ENCODE results near the gene CACNA1A. TPM values are rescaled to one million over a fixed set of nuclear protein-coding genes. Genes with fewer than 3 reads are reported as not detected.

CACNA1A gene
- total RNA-seq, 8 experiments from 2014 or later, result 1.9 to 23.0 (median 7.5) TPM

GRCh38 chr19:13238891-13239534, 267.3 kb downstream of the CACNA1A start:
- Histone ChIP-seq H3K4me3 (no peak overlapping the region), H3K27ac (no peak overlapping the region), H3K4me1 (replicated peaks in 1 of 2) (no peaks in the 10 kb centered on the region)
- no peak for ATAC-seq (replicated peaks in 6 of 8)
- whole genome bisulfite sequencing, 10 experiments, result 18 to 100% (median 82%) methylated on average over 1 to 5 of the region's 13 CpGs; no CpG with 5 or more reads in 4 of the 10 experiments
- in situ Hi-C loops (cut with MboI; ENCODE audit: low pct_unique_long_range_greater_than_20kb in 2 of 9, low sequenced_read_pairs in 9 of 9, unreplicated experiment in 9 of 9), result no loop called here

- Histone ChIP-seq H3K27ac (no peak overlapping the region), H3K4me1 (replicated peaks in 1 of 2) (no peaks in the 10 kb centered on the region), H3K4me3 (no peak overlapping the region)
- WGBS, 10 experiments, result 0 to 60% (median 17%) methylated on average over 1 to 7 of the region's 13 CpGs; no CpG with 5 or more reads in 5 of the 10 experiments
- ATAC-seq (replicated peaks in 6 of 8), result peak in 2 of 8 experiments; percentile 71 to 94
- in situ Hi-C loops (cut with MboI; ENCODE audit: low pct_unique_long_range_greater_than_20kb in 2 of 9, low sequenced_read_pairs in 9 of 9, unreplicated experiment in 9 of 9), result no loop called here
Observed at GRCh38 chr19:13234518-13234917, 271.8 kb downstream of the CACNA1A start.

- in situ Hi-C loops (cut with MboI; ENCODE audit: low pct_unique_long_range_greater_than_20kb in 2 of 9, low sequenced_read_pairs in 9 of 9, unreplicated experiment in 9 of 9), result no loop called here
- 37 to 94% (median 80%) methylated on average over 2 to 9 of the region's 9 CpGs; no CpG with 5 or more reads in 5 of the 10 experiments for WGBS, 10 experiments
- H3K4me3 ChIP-seq, result no peak overlapping the region
- no peak for ATAC-seq (replicated peaks in 6 of 8)
- H3K4me1 ChIP-seq (replicated peaks in 1 of 2), result no peaks in the 10 kb centered on the region
- no peak overlapping the region for H3K27ac ChIP-seq
Observed at GRCh38 chr19:13231663-13232062, 274.6 kb downstream of the CACNA1A start.

DNA sequence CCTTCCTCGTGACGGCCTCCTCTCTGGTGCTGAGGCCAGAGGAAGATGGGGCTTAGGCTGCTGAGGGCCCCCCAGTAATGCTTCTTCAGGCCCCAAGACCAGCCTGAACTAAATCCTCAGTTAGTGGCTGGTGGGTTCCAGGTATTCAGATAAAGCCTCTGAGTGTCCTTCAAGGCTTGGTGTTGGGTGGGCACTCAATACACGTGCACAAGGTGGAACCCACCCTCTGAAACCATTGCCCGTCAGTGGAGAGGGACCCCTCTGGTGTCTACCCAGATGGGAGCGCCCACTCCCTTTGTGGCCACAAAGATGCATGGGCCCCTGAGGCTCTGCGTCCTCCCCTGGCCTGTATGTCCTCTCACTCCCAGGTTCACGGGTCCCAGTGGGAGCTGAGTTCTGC, 277.0 kb downstream of the CACNA1A start:
- no peak overlapping the region for H3K27ac ChIP-seq
- H3K4me3 ChIP-seq, result no peak overlapping the region
- no peak for ATAC-seq (replicated peaks in 6 of 8)
- in situ Hi-C loops (cut with MboI; ENCODE audit: low pct_unique_long_range_greater_than_20kb in 2 of 9, low sequenced_read_pairs in 9 of 9, unreplicated experiment in 9 of 9), result no loop called here
- H3K4me1 ChIP-seq (replicated peaks in 1 of 2), result no peaks in the 10 kb centered on the region
- WGBS, 10 experiments, result 0 to 100% (median 70%) methylated on average over 1 to 2 of the region's 7 CpGs; no CpG with 5 or more reads in 7 of the 10 experiments

GRCh38 chr19:13228561-13228960, 277.7 kb downstream of the CACNA1A start:
- ATAC-seq (replicated peaks in 6 of 8), result no peak
- in situ Hi-C loops (cut with MboI; ENCODE audit: low pct_unique_long_range_greater_than_20kb in 2 of 9, low sequenced_read_pairs in 9 of 9, unreplicated experiment in 9 of 9), result no loop called here
- no peak overlapping the region for H3K4me3 ChIP-seq
- 32 to 100% (median 67%) methylated on average over 1 to 7 of the region's 7 CpGs; no CpG with 5 or more reads in 5 of the 10 experiments for WGBS, 10 experiments
- H3K4me1 ChIP-seq (replicated peaks in 1 of 2), result no peaks in the 10 kb centered on the region
- H3K27ac ChIP-seq, result no peak overlapping the region

GRCh38 chr19:13226983-13227382, 279.3 kb downstream of the CACNA1A start:
- 32 to 90% (median 66%) methylated on average over 3 to 9 of the region's 14 CpGs; no CpG with 5 or more reads in 2 of the 10 experiments for WGBS, 10 experiments
- in situ Hi-C loops (cut with MboI; ENCODE audit: low pct_unique_long_range_greater_than_20kb in 2 of 9, low sequenced_read_pairs in 9 of 9, unreplicated experiment in 9 of 9), result no loop called here
- ATAC-seq (replicated peaks in 6 of 8), result no peak
- H3K27ac ChIP-seq, result no peak overlapping the region
- no peaks in the 10 kb centered on the region for H3K4me1 ChIP-seq (replicated peaks in 1 of 2)
- H3K4me3 ChIP-seq, result no peak overlapping the region

GRCh38 chr19:13225973-13226865, 280.1 kb downstream of the CACNA1A start:
- WGBS, 10 experiments, result 39 to 100% (median 80%) methylated on average over 1 to 6 of the region's 26 CpGs; no CpG with 5 or more reads in 3 of the 10 experiments
- Histone ChIP-seq H3K4me3 (no peak overlapping the region), H3K4me1 (replicated peaks in 1 of 2) (no peaks in the 10 kb centered on the region), H3K27ac (no peak overlapping the region)
- no peak for ATAC-seq (replicated peaks in 6 of 8)
- in situ Hi-C loops (cut with MboI; ENCODE audit: low pct_unique_long_range_greater_than_20kb in 2 of 9, low sequenced_read_pairs in 9 of 9, unreplicated experiment in 9 of 9), result no loop called here

GRCh38 chr19:13225085-13225484, 281.2 kb downstream of the CACNA1A start:
- H3K4me3 ChIP-seq, result no peak overlapping the region
- no peak for ATAC-seq (replicated peaks in 6 of 8)
- in situ Hi-C loops (cut with MboI; ENCODE audit: low pct_unique_long_range_greater_than_20kb in 2 of 9, low sequenced_read_pairs in 9 of 9, unreplicated experiment in 9 of 9), result no loop called here
- no peak overlapping the region for H3K27ac ChIP-seq
- 50 to 100% (median 97%) methylated on average over 1 to 5 of the region's 9 CpGs; no CpG with 5 or more reads in 7 of the 10 experiments for WGBS, 10 experiments
- no peaks in the 10 kb centered on the region for H3K4me1 ChIP-seq (replicated peaks in 1 of 2)

DNA sequence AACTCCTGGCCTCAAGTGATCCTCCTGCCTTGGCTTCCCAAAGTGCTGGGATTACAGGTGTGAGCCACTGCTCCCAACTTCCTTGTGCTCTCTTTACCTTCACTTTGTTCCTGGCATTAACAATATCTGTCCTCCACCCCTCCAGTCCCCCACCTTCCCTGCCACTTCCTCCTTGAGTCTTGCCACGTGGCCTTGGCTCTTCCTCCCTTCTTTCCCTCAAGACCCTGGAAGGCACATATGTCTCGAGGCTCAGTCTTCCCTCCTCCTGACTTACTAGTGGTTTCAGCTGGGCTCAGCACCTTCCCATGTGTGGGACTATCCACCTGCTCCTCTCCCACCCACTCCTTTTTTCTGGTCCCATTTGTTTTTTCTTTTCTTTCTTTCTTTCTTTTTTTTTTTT, 285.4 kb downstream of the CACNA1A start:
- in situ Hi-C loops (cut with MboI; ENCODE audit: low pct_unique_long_range_greater_than_20kb in 2 of 9, low sequenced_read_pairs in 9 of 9, unreplicated experiment in 9 of 9), result no loop called here
- ATAC-seq (replicated peaks in 6 of 8), result no peak
- Histone ChIP-seq H3K4me1 (replicated peaks in 1 of 2) (no peaks in the 10 kb centered on the region), H3K4me3 (no peak overlapping the region), H3K27ac (no peak overlapping the region)
- WGBS, 10 experiments, result 0 to 80% (median 32%) methylated on average over 1 to 2 of the region's 2 CpGs; no CpG with 5 or more reads in 6 of the 10 experiments

DNA sequence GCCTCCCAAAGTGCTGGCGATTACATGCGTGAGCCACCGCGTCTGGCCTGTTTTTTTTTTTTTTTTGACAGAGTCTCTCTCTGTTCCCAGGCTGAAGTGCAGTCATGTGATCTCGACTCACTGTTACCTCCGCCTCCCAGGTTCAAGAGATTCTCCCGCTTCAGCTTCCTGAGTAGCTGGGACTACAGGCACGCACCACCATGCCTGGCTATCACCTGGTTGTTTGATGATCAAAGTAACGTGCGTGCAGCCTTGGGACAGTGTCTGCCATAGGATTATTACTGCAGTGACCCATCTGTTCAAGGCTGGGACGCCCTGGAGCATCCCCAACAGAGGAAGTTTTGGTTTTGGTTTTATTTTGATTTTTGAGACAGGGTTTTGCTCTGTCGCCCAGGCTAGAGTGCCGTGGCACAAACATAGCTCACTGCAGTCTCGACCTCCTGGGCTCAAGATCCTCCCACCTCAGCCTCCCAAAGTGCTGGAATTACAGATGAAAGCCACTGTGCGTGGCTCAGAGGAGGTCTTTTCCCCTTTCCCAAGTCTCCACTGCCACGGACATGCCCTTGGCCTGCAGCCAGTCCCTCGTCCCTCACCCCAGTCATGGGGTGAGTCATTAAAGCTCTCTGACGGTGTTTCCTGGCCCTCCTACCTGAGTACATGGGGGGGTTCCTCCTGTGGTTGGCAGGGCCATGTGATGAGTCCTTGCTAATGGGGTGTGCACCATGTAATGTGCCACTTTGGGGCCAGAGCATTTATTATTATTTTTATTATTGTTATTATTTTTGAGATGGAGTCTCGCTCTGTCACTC, 290.5 kb downstream of the CACNA1A start:
- H3K4me3 ChIP-seq, result no peak overlapping the region
- no peak for ATAC-seq (replicated peaks in 6 of 8)
- WGBS, 10 experiments, result 17 to 100% (median 82%) methylated on average over 2 to 9 of the region's 19 CpGs; no CpG with 5 or more reads in 2 of the 10 experiments
- no peak overlapping the region for H3K27ac ChIP-seq
- in situ Hi-C loops (cut with MboI; ENCODE audit: low pct_unique_long_range_greater_than_20kb in 2 of 9, low sequenced_read_pairs in 9 of 9, unreplicated experiment in 9 of 9), result no loop called here
- H3K4me1 ChIP-seq (replicated peaks in 1 of 2), result no peaks in the 10 kb centered on the region

GRCh38 chr19:13214036-13214730, 292.1 kb downstream of the CACNA1A start:
- Histone ChIP-seq H3K27ac (no peak overlapping the region), H3K4me3 (no peak overlapping the region), H3K4me1 (replicated peaks in 1 of 2) (peaks cover 3 to 10% of the 10 kb centered on the region in 2 donors)
- ATAC-seq (replicated peaks in 6 of 8), result no peak
- WGBS, 10 experiments, result 33 to 100% (median 81%) methylated on average over 1 to 9 of the region's 19 CpGs; no CpG with 5 or more reads in 5 of the 10 experiments
- in situ Hi-C loops (cut with MboI; ENCODE audit: low pct_unique_long_range_greater_than_20kb in 2 of 9, low sequenced_read_pairs in 9 of 9, unreplicated experiment in 9 of 9), result no loop called here

DNA sequence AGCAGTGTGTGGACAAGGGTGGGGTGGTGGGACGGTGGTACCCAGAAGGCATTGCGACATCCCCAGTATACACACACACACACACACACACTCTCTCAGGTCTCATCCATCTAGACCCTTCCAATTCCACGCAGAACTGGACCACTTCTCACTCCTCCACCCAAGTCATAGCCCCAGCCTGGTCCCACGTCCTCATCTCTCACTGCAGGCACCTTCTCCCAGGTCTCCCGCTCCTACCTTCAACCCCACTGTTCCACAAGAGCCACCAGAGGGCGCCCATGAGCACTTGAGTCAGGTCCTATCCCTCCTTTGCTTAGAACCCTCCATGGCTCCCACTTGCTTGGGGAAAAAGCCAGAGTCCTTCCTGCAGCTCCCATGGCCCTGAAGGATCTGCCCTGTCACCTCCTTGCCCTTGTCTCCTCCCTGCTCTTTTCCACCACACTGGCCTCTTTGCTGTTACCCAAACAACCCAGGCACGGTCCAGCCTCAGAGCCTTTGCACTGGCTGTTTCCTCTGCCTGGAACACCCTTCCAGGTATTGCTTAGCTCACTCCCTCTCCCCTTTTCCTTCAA, 293.4 kb downstream of the CACNA1A start:
- Histone ChIP-seq H3K4me1 (replicated peaks in 1 of 2) (peaks cover 3 to 15% of the 10 kb centered on the region in 2 donors), H3K4me3 (no peak overlapping the region), H3K27ac (no peak overlapping the region)
- in situ Hi-C loops (cut with MboI; ENCODE audit: low pct_unique_long_range_greater_than_20kb in 2 of 9, low sequenced_read_pairs in 9 of 9, unreplicated experiment in 9 of 9), result no loop called here
- ATAC-seq (replicated peaks in 6 of 8), result peak in 4 of 8 experiments; percentile 5 to 77 (median 48)
- 70 to 100% (median 94%) methylated on average over 1 to 2 of the region's 7 CpGs; no CpG with 5 or more reads in 6 of the 10 experiments for WGBS, 10 experiments
